Measurements from ENCODE around the gene MAMDC2. TPM values are rescaled to one million over a fixed set of nuclear protein-coding genes. Genes with fewer than 3 reads are reported as not detected.

The MAMDC2 gene
- total RNA-seq, 1 experiment from 2014 or later, result 1.2 TPM

DNA sequence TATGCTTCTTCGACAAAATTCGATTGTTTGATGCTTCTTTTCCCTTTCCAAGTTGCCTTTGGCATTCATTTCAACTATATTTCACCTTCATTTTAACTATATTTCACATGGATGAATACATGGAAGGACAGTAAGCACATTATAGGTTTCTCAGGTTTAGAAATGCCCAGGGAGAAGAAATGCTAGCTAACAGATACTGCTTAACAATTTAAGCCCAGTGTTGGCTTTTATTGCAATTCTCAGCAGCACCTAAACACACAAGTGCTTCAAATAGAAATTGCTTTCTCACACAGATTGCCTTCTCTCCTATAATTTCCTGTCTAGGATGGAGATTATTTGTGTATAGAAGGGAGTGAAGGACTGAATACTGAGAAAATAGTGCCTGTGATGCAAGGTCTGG is 185.0 kb downstream of the MAMDC2 start (continued):
- TF ChIP-seq, protein P1, sequence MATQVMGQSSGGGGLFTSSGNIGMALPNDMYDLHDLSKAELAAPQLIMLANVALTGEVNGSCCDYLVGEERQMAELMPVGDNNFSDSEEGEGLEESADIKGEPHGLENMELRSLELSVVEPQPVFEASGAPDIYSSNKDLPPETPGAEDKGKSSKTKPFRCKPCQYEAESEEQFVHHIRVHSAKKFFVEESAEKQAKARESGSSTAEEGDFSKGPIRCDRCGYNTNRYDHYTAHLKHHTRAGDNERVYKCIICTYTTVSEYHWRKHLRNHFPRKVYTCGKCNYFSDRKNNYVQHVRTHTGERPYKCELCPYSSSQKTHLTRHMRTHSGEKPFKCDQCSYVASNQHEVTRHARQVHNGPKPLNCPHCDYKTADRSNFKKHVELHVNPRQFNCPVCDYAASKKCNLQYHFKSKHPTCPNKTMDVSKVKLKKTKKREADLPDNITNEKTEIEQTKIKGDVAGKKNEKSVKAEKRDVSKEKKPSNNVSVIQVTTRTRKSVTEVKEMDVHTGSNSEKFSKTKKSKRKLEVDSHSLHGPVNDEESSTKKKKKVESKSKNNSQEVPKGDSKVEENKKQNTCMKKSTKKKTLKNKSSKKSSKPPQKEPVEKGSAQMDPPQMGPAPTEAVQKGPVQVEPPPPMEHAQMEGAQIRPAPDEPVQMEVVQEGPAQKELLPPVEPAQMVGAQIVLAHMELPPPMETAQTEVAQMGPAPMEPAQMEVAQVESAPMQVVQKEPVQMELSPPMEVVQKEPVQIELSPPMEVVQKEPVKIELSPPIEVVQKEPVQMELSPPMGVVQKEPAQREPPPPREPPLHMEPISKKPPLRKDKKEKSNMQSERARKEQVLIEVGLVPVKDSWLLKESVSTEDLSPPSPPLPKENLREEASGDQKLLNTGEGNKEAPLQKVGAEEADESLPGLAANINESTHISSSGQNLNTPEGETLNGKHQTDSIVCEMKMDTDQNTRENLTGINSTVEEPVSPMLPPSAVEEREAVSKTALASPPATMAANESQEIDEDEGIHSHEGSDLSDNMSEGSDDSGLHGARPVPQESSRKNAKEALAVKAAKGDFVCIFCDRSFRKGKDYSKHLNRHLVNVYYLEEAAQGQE (IDR thresholded peaks at IDR 0.05; ENCODE audit: low read depth), result no peak

DNA sequence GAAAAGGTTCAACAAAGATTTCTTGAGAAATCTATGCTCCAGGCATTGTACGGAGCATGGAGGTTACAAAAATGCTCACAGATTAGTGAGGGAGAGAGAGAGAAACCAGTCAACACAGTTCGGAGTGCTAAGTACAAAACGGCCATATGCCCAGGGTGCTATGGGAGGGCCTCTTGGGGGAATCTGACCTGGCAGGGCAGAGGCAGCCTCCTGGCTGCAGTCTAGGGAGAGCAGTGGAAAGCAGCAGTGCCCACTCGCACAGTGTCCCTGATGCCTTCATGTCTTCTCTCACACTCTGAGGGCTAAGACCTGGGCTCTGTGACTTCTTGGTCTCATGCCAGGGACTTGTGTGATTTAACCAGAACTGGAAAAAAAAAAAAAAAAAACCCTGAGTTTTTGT is 185.4 kb downstream of the MAMDC2 start:
- TF ChIP-seq ZFX (IDR thresholded peaks at IDR 0.05), result no peak
- TF ChIP-seq, protein P2, sequence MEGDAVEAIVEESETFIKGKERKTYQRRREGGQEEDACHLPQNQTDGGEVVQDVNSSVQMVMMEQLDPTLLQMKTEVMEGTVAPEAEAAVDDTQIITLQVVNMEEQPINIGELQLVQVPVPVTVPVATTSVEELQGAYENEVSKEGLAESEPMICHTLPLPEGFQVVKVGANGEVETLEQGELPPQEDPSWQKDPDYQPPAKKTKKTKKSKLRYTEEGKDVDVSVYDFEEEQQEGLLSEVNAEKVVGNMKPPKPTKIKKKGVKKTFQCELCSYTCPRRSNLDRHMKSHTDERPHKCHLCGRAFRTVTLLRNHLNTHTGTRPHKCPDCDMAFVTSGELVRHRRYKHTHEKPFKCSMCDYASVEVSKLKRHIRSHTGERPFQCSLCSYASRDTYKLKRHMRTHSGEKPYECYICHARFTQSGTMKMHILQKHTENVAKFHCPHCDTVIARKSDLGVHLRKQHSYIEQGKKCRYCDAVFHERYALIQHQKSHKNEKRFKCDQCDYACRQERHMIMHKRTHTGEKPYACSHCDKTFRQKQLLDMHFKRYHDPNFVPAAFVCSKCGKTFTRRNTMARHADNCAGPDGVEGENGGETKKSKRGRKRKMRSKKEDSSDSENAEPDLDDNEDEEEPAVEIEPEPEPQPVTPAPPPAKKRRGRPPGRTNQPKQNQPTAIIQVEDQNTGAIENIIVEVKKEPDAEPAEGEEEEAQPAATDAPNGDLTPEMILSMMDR (IDR thresholded peaks at IDR 0.05 in 2 of 3, conservative IDR thresholded peaks at IDR 0.05 in 1 of 3; ENCODE audit: borderline replicate concordance in 1 of 3, insufficient read depth in 1 of 3, low read depth in 2 of 3, low read length in 2 of 3), result no peak
- no peak for TF ChIP-seq FOSL1 (IDR thresholded peaks at IDR 0.05; ENCODE audit: low read depth)
- TF ChIP-seq EGR1 (IDR thresholded peaks at IDR 0.05; ENCODE audit: low read depth), result no peak
- TF ChIP-seq YY1 (IDR thresholded peaks at IDR 0.05; ENCODE audit: extremely low read depth, insufficient replicate concordance, low read depth, low read length), result no peak
- TF ChIP-seq SIN3A (IDR thresholded peaks at IDR 0.05; ENCODE audit: low read depth), result no peak
- TF ChIP-seq SP1 (IDR thresholded peaks at IDR 0.05; ENCODE audit: low read depth), result no peak
- Histone ChIP-seq H3K4me3 (replicated peaks in 1 of 2; ENCODE audit: low read depth in 1 of 2, low read length in 2 of 2) (no peak overlapping the region), H3K9me3 (ENCODE audit: control insufficient read depth in 1 of 2, insufficient read depth in 1 of 2, low read depth in 1 of 2, low read length in 2 of 2) (no peaks in the 10 kb centered on the region), H3K4me2 (ENCODE audit: low read length) (no peak overlapping the region), H3K79me2 (ENCODE audit: insufficient read depth, low read length) (no peaks in the 10 kb centered on the region), H3K27me3 (ENCODE audit: insufficient read depth, low read length) (no peaks in the 10 kb centered on the region), H3K9me2 (ENCODE audit: insufficient read depth) (no peaks in the 10 kb centered on the region), H3K9ac (ENCODE audit: low read length) (no peak overlapping the region), H3K36me3 (ENCODE audit: control insufficient read depth in 1 of 2, insufficient read depth in 2 of 2, low read length in 2 of 2) (no peaks in the 10 kb centered on the region), H3K27ac (ENCODE audit: low read depth, low read length) (no peak overlapping the region), H2AFZ (ENCODE audit: low read depth, low read length, poor library complexity, severe bottlenecking) (no peak overlapping the region), H3K4me1 (ENCODE audit: control insufficient read depth in 1 of 2, insufficient read depth in 2 of 2, low read length in 2 of 2) (no peaks in the 10 kb centered on the region), H4K20me1 (ENCODE audit: insufficient read depth) (no peaks in the 10 kb centered on the region)
- intact Hi-C loops (cut with micrococcal nuclease), result loop anchor here (1.0 to 10.0 kb wide), 3 partner anchors 117 to 804 kb away; no protein-coding TSS in a partner anchor
- ATAC-seq (no peak), DNase-seq (ENCODE audit: low read depth, low spot score) (no peak)
- ChIA-PET RAD21 (ENCODE audit: low non-redundant PET in 1 of 2, low total read pairs in 2 of 2, uncharacterized antibody in 2 of 2, unreplicated experiment in 2 of 2) (interaction anchor here in 1 of 2 experiments (1.3 kb wide), 1 partner anchor 257 kb away, joined by 4 read pairs; no protein-coding TSS in a partner anchor), CTCF (interaction anchor here (1.1 to 2.0 kb wide), 4 partner anchors 114 to 119 kb away, joined by 5 to 6 read pairs (median 6); no protein-coding TSS in a partner anchor), POLR2A (no interaction called here)
- BruUV-seq (replicated peaks), result no TSS peak

Measured in HCT116 (cell line).